Prostate gland (tissue), 2 donors: ENCODE measurements around the gene CCDC157.

Source experiments
- CTCF ChIP-seq, 4 experiments: fragments of 200-600 bp in 2 of 4; fragments of 450-650 bp in 2 of 4; sonication (generic) in 2 of 4; IDR thresholded peaks; 1 replicate in 3 of 4; 2 replicates in 1 of 4; pipeline ENCODE4 v1.5.1; 2016 to 2019; ENCODE audit warnings: antibody characterized with exemption in 4 of 4, mild to moderate bottlenecking in 2 of 4, moderate library complexity in 2 of 4
- POLR2A ChIP-seq: fragments of 450-650 bp; IDR thresholded peaks from one replicate; pipeline ENCODE4 v1.6.1; 2016; ENCODE audit warnings: antibody characterized with exemption, mild to moderate bottlenecking

- TF ChIP-seq CTCF (IDR thresholded peaks at IDR 0.05) (no peak), POLR2A (no peak)
These were observed 8.4 kb upstream of the CCDC157 start for GRCh38 chr22:30348404-30348803.
